Measurements from ENCODE around the gene KRTAP4-2.
"Not testable (repeated sequence)": the region's sequence is repeated elsewhere in the genome, so short reads cannot be mapped to it uniquely, and the experiment has no call there.

Gene KRTAP4-2

DNA sequence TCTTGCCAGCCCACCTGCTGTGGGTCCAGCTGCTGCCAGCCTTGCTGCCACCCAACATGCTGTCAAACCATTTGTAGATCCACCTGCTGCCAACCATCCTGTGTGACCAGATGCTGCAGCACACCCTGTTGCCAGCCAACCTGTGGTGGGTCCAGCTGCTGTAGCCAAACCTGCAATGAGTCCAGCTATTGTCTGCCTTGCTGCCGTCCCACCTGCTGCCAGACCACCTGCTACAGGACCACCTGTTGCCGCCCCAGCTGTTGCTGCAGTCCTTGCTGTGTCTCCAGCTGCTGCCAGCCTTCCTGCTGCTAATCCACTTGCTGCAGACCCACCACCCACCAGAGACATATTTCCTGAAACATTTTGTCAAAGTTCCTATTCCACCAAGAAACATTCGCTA lies 12.3 kb upstream of the KRTAP4-2 start:
- FAIRE-seq (no peak), DNase-seq (ENCODE audit: insufficient read length, low spot score) (no peak)
- TF ChIP-seq POLR2A (IDR thresholded peaks at IDR 0.05; ENCODE audit: low read depth, low read length) (no peak), POLR2AphosphoS5 (IDR thresholded peaks at IDR 0.05; ENCODE audit: low read depth, low read length) (no peak), TAF1 (IDR thresholded peaks at IDR 0.05; ENCODE audit: low read depth, low read length) (no peak), PAX5 (IDR thresholded peaks at IDR 0.05; ENCODE audit: insufficient read depth, low read length, severe bottlenecking) (no peak), POU2F2 (IDR thresholded peaks at IDR 0.05; ENCODE audit: low read depth, low read length) (no peak), SPI1 (IDR thresholded peaks at IDR 0.05; ENCODE audit: low read depth, low read length) (no peak)

DNA sequence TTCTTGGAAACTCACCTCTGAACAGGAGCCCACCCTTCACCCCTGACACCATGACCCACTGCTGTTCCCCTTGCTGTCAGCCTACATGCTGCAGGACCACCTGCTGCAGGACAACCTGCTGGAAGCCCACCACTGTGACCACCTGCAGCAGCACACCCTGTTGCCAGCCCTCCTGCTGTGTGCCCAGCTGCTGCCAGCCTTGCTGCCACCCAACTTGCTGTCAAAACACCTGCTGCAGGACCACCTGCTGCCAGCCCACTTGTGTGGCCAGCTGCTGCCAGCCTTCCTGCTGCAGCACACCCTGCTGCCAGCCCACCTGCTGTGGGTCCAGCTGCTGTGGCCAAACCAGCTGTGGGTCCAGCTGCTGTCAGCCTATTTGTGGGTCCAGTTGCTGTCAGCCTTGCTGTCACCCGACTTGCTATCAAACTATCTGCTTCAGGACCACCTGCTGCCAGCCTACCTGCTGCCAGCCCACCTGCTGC lies 11.9 kb upstream of the KRTAP4-2 start, which contains the start of gene KRTAP9-1:
KRTAP9-1 (plus strand) TSS at position 51 of the 482 bp plus-strand sequence; CDS start at position 51, 0 bp downstream.
- not testable (repeated sequence) for FAIRE-seq

DNA sequence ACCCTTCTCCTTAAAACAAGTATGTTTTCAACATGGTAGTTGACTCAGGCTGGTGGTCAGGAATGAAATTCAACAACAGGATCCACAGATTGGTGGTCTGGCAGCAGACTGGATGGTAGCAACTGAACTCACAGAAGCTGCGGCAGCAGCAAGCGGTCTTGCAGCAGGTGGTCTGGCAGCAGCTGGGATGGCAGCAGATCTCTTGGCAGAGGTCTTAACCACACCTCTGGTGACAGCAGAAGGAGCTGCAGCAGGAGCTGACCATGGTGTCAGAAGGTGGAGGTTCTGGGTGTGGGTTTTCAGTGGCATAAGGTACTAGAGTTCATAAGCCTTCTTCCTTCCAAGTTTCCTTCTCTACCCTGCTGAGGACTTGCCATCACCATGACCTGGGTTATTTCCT lies 8.9 kb upstream of the KRTAP4-2 start:
- no peak for FAIRE-seq
- DNase-seq (ENCODE audit: insufficient read length, low spot score), result no peak
- TF ChIP-seq TAF1 (IDR thresholded peaks at IDR 0.05; ENCODE audit: low read depth, low read length), result no peak
- no peak for TF ChIP-seq SPI1 (IDR thresholded peaks at IDR 0.05; ENCODE audit: low read depth, low read length)
- no peak for TF ChIP-seq PAX5 (IDR thresholded peaks at IDR 0.05; ENCODE audit: insufficient read depth, low read length, severe bottlenecking)
- no peak for TF ChIP-seq POLR2A (IDR thresholded peaks at IDR 0.05; ENCODE audit: low read depth, low read length)
- TF ChIP-seq POU2F2 (IDR thresholded peaks at IDR 0.05; ENCODE audit: low read depth, low read length), result no peak
- no peak for TF ChIP-seq POLR2AphosphoS5 (IDR thresholded peaks at IDR 0.05; ENCODE audit: low read depth, low read length)

More for the DNA sequence above, 11.9 kb upstream of the KRTAP4-2 start, which contains the start of gene KRTAP9-1:
- DNase-seq (ENCODE audit: insufficient read length, low spot score), result not testable (repeated sequence)

DNA sequence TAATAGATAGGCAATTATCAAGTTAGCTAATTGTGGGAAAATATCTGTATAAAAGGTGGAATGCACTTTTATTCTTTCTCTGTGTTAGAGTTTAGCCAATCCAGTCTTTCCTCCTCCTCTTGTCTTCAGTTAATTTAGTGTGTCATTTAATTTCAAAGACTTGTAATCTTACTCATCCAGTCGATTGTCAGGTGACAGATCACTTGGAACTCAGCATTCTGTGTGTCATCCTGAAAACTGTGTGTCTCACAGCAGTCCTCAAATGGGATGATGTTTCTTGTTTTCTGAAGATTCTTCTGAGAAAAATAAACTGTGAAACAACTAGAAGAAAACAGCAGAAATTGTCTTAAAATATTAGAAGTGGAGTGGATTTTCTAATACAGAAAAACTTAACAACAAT lies 7.0 kb upstream of the KRTAP4-2 start:
- FAIRE-seq, result no peak

DNA sequence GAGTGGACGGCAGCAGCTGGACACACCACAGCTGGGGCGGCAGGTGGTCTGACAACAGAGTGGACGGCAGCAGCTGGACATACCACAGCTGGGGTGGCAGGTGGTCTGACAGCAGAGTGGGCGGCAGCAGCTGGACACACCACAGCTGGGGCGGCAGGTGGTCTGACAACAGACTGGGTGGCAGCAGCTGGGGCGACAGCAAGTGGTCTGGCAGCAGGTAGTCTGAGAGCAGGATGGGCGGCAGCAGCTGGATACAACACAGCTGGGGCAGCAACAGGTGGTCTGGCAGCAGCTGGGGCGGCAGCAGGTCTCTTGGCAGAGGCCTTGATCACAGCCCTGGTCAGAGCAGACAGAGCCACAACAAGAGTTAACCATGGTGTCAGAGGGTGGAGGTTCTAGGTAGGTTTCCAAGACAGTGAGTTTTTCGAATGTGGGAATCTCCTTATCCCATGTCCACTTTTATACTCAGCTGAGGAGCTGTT lies 6.5 kb upstream of the KRTAP4-2 start, which contains the start of gene KRTAP4-1:
KRTAP4-1 (minus strand) TSS at position 432 of the 482 bp plus-strand sequence; CDS start at position 375, 57 bp downstream.
- FAIRE-seq (no peak), DNase-seq (ENCODE audit: insufficient read length, low spot score) (no peak)
- TF ChIP-seq PAX5 (IDR thresholded peaks at IDR 0.05; ENCODE audit: insufficient read depth, low read length, severe bottlenecking), result no peak
- no peak for TF ChIP-seq POU2F2 (IDR thresholded peaks at IDR 0.05; ENCODE audit: low read depth, low read length)
- TF ChIP-seq SPI1 (IDR thresholded peaks at IDR 0.05; ENCODE audit: low read depth, low read length), result no peak
- TF ChIP-seq POLR2A (IDR thresholded peaks at IDR 0.05; ENCODE audit: low read depth, low read length), result no peak
- no peak for TF ChIP-seq TAF1 (IDR thresholded peaks at IDR 0.05; ENCODE audit: low read depth, low read length)
- TF ChIP-seq POLR2AphosphoS5 (IDR thresholded peaks at IDR 0.05; ENCODE audit: low read depth, low read length), result no peak

More for the DNA sequence above, 7.0 kb upstream of the KRTAP4-2 start:
- TF ChIP-seq SPI1 (IDR thresholded peaks at IDR 0.05; ENCODE audit: low read depth, low read length) (no peak), TAF1 (IDR thresholded peaks at IDR 0.05; ENCODE audit: low read depth, low read length) (no peak), PAX5 (IDR thresholded peaks at IDR 0.05; ENCODE audit: insufficient read depth, low read length, severe bottlenecking) (no peak), POU2F2 (IDR thresholded peaks at IDR 0.05; ENCODE audit: low read depth, low read length) (no peak), POLR2AphosphoS5 (IDR thresholded peaks at IDR 0.05; ENCODE audit: low read depth, low read length) (no peak), POLR2A (IDR thresholded peaks at IDR 0.05; ENCODE audit: low read depth, low read length) (no peak)
- no peak for DNase-seq (ENCODE audit: insufficient read length, low spot score)

DNA sequence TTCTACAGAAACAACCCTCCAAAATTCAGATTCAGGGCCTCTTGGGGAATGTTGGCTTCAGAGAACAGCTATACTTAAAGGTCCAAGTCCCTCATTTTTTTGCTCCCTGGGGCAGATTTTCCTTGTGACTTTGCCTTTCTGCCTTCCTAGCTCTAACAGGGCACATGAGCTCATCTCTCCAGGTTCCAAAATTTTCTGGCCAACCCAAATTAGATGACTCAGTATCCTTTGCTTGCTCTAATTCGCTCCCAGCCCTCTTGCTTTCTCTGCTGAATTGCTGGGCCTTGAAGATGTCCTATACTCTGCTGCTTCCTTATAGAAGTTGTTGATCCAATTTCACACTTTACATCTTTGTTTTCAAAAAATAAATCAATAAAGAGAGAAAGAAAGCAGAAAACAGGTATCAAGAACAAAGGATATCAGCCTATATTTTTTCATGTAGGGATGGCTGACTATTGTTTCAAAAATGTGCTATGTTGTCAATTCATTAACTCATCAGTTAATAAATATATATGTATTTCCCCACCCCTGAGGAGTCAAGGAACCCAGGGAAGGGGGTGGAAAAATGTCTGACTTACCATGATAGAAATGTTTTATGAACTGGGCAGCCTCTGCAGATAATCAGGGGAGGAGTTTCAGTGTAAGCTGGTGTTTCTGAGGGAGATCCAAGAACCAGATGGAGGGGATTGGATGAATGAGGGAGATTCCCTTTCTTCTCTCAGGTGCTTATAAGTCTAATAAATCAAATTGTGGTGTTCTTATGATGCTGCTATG lies 1.0 kb upstream of the KRTAP4-2 start:
- TF ChIP-seq POU2F2 (IDR thresholded peaks at IDR 0.05; ENCODE audit: low read depth, low read length), result no peak
- TF ChIP-seq PAX5 (IDR thresholded peaks at IDR 0.05; ENCODE audit: insufficient read depth, low read length, severe bottlenecking), result no peak
- TF ChIP-seq POLR2A (IDR thresholded peaks at IDR 0.05; ENCODE audit: low read depth, low read length), result no peak
- TF ChIP-seq SPI1 (IDR thresholded peaks at IDR 0.05; ENCODE audit: low read depth, low read length), result no peak
- no peak for TF ChIP-seq POLR2AphosphoS5 (IDR thresholded peaks at IDR 0.05; ENCODE audit: low read depth, low read length)
- TF ChIP-seq TAF1 (IDR thresholded peaks at IDR 0.05; ENCODE audit: low read depth, low read length), result no peak
- no peak for FAIRE-seq
- DNase-seq (ENCODE audit: insufficient read length, low spot score), result no peak

DNA sequence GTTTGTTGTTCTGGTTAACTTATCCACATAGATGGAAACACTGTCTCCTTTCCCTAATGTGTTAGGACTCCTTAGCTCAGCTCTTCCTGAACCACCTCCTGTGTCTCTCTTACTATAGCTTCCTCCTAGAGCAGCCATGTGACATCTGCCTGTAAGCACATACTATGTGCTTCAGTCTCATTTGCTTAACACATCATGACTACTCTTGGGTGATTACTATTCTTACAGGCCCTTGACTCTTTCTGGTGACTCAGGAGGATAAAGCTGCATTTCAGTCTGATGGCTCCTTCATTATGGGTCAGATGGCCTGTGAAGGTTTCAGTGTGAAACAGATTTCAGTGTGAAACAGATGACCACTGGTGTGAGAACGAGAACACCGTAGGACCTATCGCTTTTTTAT lies 320 bp upstream of the KRTAP4-2 start:
- DNase-seq (ENCODE audit: insufficient read length, low spot score), result no peak
- no peak for FAIRE-seq
- TF ChIP-seq POLR2A (IDR thresholded peaks at IDR 0.05; ENCODE audit: low read depth, low read length) (no peak), SPI1 (IDR thresholded peaks at IDR 0.05; ENCODE audit: low read depth, low read length) (no peak), POU2F2 (IDR thresholded peaks at IDR 0.05; ENCODE audit: low read depth, low read length) (no peak), PAX5 (IDR thresholded peaks at IDR 0.05; ENCODE audit: insufficient read depth, low read length, severe bottlenecking) (no peak), TAF1 (IDR thresholded peaks at IDR 0.05; ENCODE audit: low read depth, low read length) (no peak), POLR2AphosphoS5 (IDR thresholded peaks at IDR 0.05; ENCODE audit: low read depth, low read length) (no peak)

- TF ChIP-seq SPI1 (IDR thresholded peaks at IDR 0.05; ENCODE audit: low read depth, low read length) (peak; percentile 88), POU2F2 (IDR thresholded peaks at IDR 0.05; ENCODE audit: low read depth, low read length) (no peak)
- no peak for FAIRE-seq
- no peak for DNase-seq (ENCODE audit: insufficient read length, low spot score)
These were observed 1.2 kb downstream of the KRTAP4-2 start for GRCh38 chr17:41176744-41177387.

DNA sequence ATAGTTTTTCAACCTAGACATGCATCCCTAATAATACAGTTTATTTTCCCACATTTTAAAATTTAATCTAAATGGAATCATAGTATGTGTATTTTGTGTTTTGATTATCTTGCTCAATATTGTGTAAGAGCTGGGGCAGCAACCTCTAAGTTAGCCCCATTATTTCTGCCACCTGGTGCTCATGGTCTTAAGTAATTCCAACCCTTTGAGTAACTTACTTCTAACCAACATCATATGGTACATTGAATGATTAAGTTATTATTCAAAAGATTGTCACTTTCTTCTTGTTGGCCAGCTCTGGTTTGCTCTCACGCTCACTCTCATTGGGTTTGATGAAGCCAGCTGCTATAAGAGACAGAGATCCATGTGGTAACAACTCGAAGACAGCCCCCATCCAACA lies 6.1 kb downstream of the KRTAP4-2 start:
- FAIRE-seq (no peak), DNase-seq (ENCODE audit: insufficient read length, low spot score) (no peak)
- no peak for TF ChIP-seq POU2F2 (IDR thresholded peaks at IDR 0.05; ENCODE audit: low read depth, low read length)
- TF ChIP-seq PAX5 (IDR thresholded peaks at IDR 0.05; ENCODE audit: insufficient read depth, low read length, severe bottlenecking), result no peak
- no peak for TF ChIP-seq TAF1 (IDR thresholded peaks at IDR 0.05; ENCODE audit: low read depth, low read length)
- no peak for TF ChIP-seq POLR2AphosphoS5 (IDR thresholded peaks at IDR 0.05; ENCODE audit: low read depth, low read length)
- no peak for TF ChIP-seq POLR2A (IDR thresholded peaks at IDR 0.05; ENCODE audit: low read depth, low read length)
- no peak for TF ChIP-seq SPI1 (IDR thresholded peaks at IDR 0.05; ENCODE audit: low read depth, low read length)

All from GM12891 (cell line).